Hematopoietic multipotent progenitor cell treated with erythropoietin and hydrocortisone succinate and interleukin-3 and kit ligand, for 15 days (in vitro differentiated cells): ENCODE results near the gene SDHA.
"Not testable (repeated sequence)": the region's sequence is repeated elsewhere in the genome, so short reads cannot be mapped to it uniquely, and the experiment has no call there.

ENCODE experiments used
- DNase-seq: peaks from one replicate; pipeline ENCODE4 v3.0.0-alpha.2; 2015; ENCODE audit warnings: low spot score

Gene SDHA

GRCh38 chr5:222951-223715 is 5.0 kb downstream of the SDHA start:
- DNase-seq = not testable (repeated sequence)

- no peak for DNase-seq
Observed at GRCh38 chr5:223791-224190, 5.7 kb downstream of the SDHA start.

- DNase-seq = no peak
Observed at GRCh38 chr5:225334-225733, 7.2 kb downstream of the SDHA start.

- not testable (repeated sequence) for DNase-seq
Observed at GRCh38 chr5:227375-227774, 9.3 kb downstream of the SDHA start.

GRCh38 chr5:228886-229285 is 10.8 kb downstream of the SDHA start:
- DNase-seq = no peak

- no peak for DNase-seq
Observed at GRCh38 chr5:230711-231110, 12.6 kb downstream of the SDHA start.

- DNase-seq = no peak
Observed at GRCh38 chr5:231661-232060, 13.5 kb downstream of the SDHA start.

- not testable (repeated sequence) for DNase-seq
Observed at GRCh38 chr5:233426-233825, 15.3 kb downstream of the SDHA start.

GRCh38 chr5:234450-234849 is 16.3 kb downstream of the SDHA start:
- no peak for DNase-seq

- not testable (repeated sequence) for DNase-seq
Observed at GRCh38 chr5:235527-235926, 17.4 kb downstream of the SDHA start.

- not testable (repeated sequence) for DNase-seq
Observed at GRCh38 chr5:237931-238330, 19.8 kb downstream of the SDHA start.

- not testable (repeated sequence) for DNase-seq
Observed at GRCh38 chr5:240550-240949, 22.4 kb downstream of the SDHA start.

GRCh38 chr5:241045-241669 is 23.0 kb downstream of the SDHA start:
- DNase-seq = not testable (repeated sequence)

- DNase-seq = not testable (repeated sequence)
Observed at GRCh38 chr5:243683-244367, 25.7 kb downstream of the SDHA start.

- DNase-seq = not testable (repeated sequence)
Observed at GRCh38 chr5:245717-246116, 27.6 kb downstream of the SDHA start.

GRCh38 chr5:250396-250795 is 32.3 kb downstream of the SDHA start:
- not testable (repeated sequence) for DNase-seq

- DNase-seq = not testable (repeated sequence)
Observed at GRCh38 chr5:251016-251415, 32.9 kb downstream of the SDHA start.

GRCh38 chr5:251538-251937 is 33.4 kb downstream of the SDHA start:
- not testable (repeated sequence) for DNase-seq

GRCh38 chr5:251975-252374 is 33.9 kb downstream of the SDHA start:
- not testable (repeated sequence) for DNase-seq

- DNase-seq = no peak
Observed at GRCh38 chr5:252546-252945, 34.4 kb downstream of the SDHA start.

- not testable (repeated sequence) for DNase-seq
Observed at GRCh38 chr5:254322-254721, 36.2 kb downstream of the SDHA start.

- DNase-seq = not testable (repeated sequence)
Observed at GRCh38 chr5:255116-255515, 37.0 kb downstream of the SDHA start.

GRCh38 chr5:256347-256746 is 38.2 kb downstream of the SDHA start:
- not testable (repeated sequence) for DNase-seq
